ENCODE measurements around the gene SEMA7A.
A peak's percentile ranks its signal among the peaks of the same experiment; 100 is the strongest.
"Not testable (repeated sequence)": the region's sequence is repeated elsewhere in the genome, so short reads cannot be mapped to it uniquely, and the experiment has no call there.

SEMA7A gene

GRCh38 chr15:74433592-74434262, at the start of gene SEMA7A:
Gene SEMA7A, minus strand, starts transcription at chr15:74433958. Its CDS starts 40 bp downstream, at chr15:74433918.
- peak within 1 kb of the TSS; percentile 59 for H3K4me3 ChIP-seq (ENCODE audit: low read length)
- no peaks in the 10 kb centered on the region for H3K36me3 ChIP-seq (ENCODE audit: control insufficient read depth, low read length)
- peaks cover 24% of the 10 kb centered on the region for H3K4me1 ChIP-seq (ENCODE audit: control insufficient read depth, low read length)
- no peak within 1 kb of the TSS for H3K27ac ChIP-seq (ENCODE audit: low read depth, low read length)
- H4K20me1 ChIP-seq (ENCODE audit: control insufficient read depth, insufficient read depth, low read depth, low read length): peaks cover 18% of the 10 kb centered on the region
- H3K79me2 ChIP-seq (ENCODE audit: control insufficient read depth, low read length): no peaks in the 10 kb centered on the region
- peak within 1 kb of the TSS; percentile 73 for H3K4me2 ChIP-seq (ENCODE audit: low read length)
- H3K27me3 ChIP-seq (ENCODE audit: control insufficient read depth, low read length): peaks cover 90% of the 10 kb centered on the region
- no peaks in the 10 kb centered on the region for H3K9me3 ChIP-seq (ENCODE audit: control insufficient read depth, insufficient read depth, low read length)
- TF ChIP-seq EZH2phosphoT487 (IDR thresholded peaks at IDR 0.05; ENCODE audit: borderline replicate concordance, low read length) (peak; percentile 90; the same call in 1 of the 2 replicates), CTCF (IDR thresholded peaks at IDR 0.05; ENCODE audit: low read depth, low read length, poor library complexity, severe bottlenecking) (no peak)
- no peaks in the 10 kb centered on the region for H3F3A ChIP-seq (ENCODE audit: control insufficient read depth, insufficient read depth)
- H3K9me2 ChIP-seq (replicated peaks; ENCODE audit: control insufficient read depth, low read length): no peaks in the 10 kb centered on the region

GRCh38 chr15:74482661-74483060, 48.9 kb upstream of the SEMA7A start:
- no peak overlapping the region for H3K4me2 ChIP-seq (ENCODE audit: low read length)

GRCh38 chr15:74480364-74480763, 46.6 kb upstream of the SEMA7A start:
- H3K9me3 ChIP-seq (ENCODE audit: control insufficient read depth, insufficient read depth, low read length); H4K20me1 ChIP-seq (ENCODE audit: control insufficient read depth, insufficient read depth, low read depth, low read length); H3K36me3 ChIP-seq (ENCODE audit: control insufficient read depth, low read length): not testable (repeated sequence)

More at GRCh38 chr15:74482661-74483060, 48.9 kb upstream of the SEMA7A start:
- H3F3A ChIP-seq (ENCODE audit: control insufficient read depth, insufficient read depth): no peaks in the 10 kb centered on the region
- H3K9me3 ChIP-seq (ENCODE audit: control insufficient read depth, insufficient read depth, low read length): no peaks in the 10 kb centered on the region
- H3K4me1 ChIP-seq (ENCODE audit: control insufficient read depth, low read length): no peaks in the 10 kb centered on the region
- H3K9me2 ChIP-seq (replicated peaks; ENCODE audit: control insufficient read depth, low read length): no peaks in the 10 kb centered on the region
- no peak overlapping the region for H3K4me3 ChIP-seq (ENCODE audit: low read length)
- H3K36me3 ChIP-seq (ENCODE audit: control insufficient read depth, low read length): no peaks in the 10 kb centered on the region
- H3K27me3 ChIP-seq (ENCODE audit: control insufficient read depth, low read length): no peaks in the 10 kb centered on the region
- H4K20me1 ChIP-seq (ENCODE audit: control insufficient read depth, insufficient read depth, low read depth, low read length): no peaks in the 10 kb centered on the region
- H3K79me2 ChIP-seq (ENCODE audit: control insufficient read depth, low read length): no peaks in the 10 kb centered on the region
- H3K27ac ChIP-seq (ENCODE audit: low read depth, low read length): no peak overlapping the region
- no peak for TF ChIP-seq EZH2phosphoT487 (IDR thresholded peaks at IDR 0.05; ENCODE audit: borderline replicate concordance, low read length)
- peak; percentile 8 for TF ChIP-seq CTCF (IDR thresholded peaks at IDR 0.05; ENCODE audit: low read depth, low read length, poor library complexity, severe bottlenecking)

GRCh38 chr15:74471621-74472020, 37.9 kb upstream of the SEMA7A start:
- H3K9me3 ChIP-seq (ENCODE audit: control insufficient read depth, insufficient read depth, low read length); H3K4me3 ChIP-seq (ENCODE audit: low read length); H3K4me1 ChIP-seq (ENCODE audit: control insufficient read depth, low read length); H4K20me1 ChIP-seq (ENCODE audit: control insufficient read depth, insufficient read depth, low read depth, low read length); H3K27ac ChIP-seq (ENCODE audit: low read depth, low read length); H3F3A ChIP-seq (ENCODE audit: control insufficient read depth, insufficient read depth); H3K79me2 ChIP-seq (ENCODE audit: control insufficient read depth, low read length); H3K36me3 ChIP-seq (ENCODE audit: control insufficient read depth, low read length); H3K4me2 ChIP-seq (ENCODE audit: low read length); H3K9me2 ChIP-seq (replicated peaks; ENCODE audit: control insufficient read depth, low read length); H3K27me3 ChIP-seq (ENCODE audit: control insufficient read depth, low read length): not testable (repeated sequence)

More at GRCh38 chr15:74480364-74480763, 46.6 kb upstream of the SEMA7A start:
- H3K79me2 ChIP-seq (ENCODE audit: control insufficient read depth, low read length); H3K27ac ChIP-seq (ENCODE audit: low read depth, low read length); H3F3A ChIP-seq (ENCODE audit: control insufficient read depth, insufficient read depth); H3K4me2 ChIP-seq (ENCODE audit: low read length); H3K4me1 ChIP-seq (ENCODE audit: control insufficient read depth, low read length); H3K27me3 ChIP-seq (ENCODE audit: control insufficient read depth, low read length); H3K9me2 ChIP-seq (replicated peaks; ENCODE audit: control insufficient read depth, low read length); H3K4me3 ChIP-seq (ENCODE audit: low read length): not testable (repeated sequence)
